ENCODE data around the gene HS1BP3.

Gene HS1BP3

GRCh38 chr2:20650877-20651730, at the start of gene HS1BP3:
Gene HS1BP3 (minus strand): TSS chr2:20651098. CDS start chr2:20651063, 35 bp downstream.
- DNase-seq = peak; percentile 48

GRCh38 chr2:20698916-20699613, 48.2 kb upstream of the HS1BP3 start:
- DNase-seq = no peak

GRCh38 chr2:20697322-20697934, 46.5 kb upstream of the HS1BP3 start:
- no peak for DNase-seq

GRCh38 chr2:20696366-20696765, 45.5 kb upstream of the HS1BP3 start:
- DNase-seq = no peak

- no peak for DNase-seq
Observed at GRCh38 chr2:20693317-20693716, 42.4 kb upstream of the HS1BP3 start.

GRCh38 chr2:20692081-20692480, 41.2 kb upstream of the HS1BP3 start:
- no peak for DNase-seq

GRCh38 chr2:20691076-20691734, 40.3 kb upstream of the HS1BP3 start:
- no peak for DNase-seq

- DNase-seq = no peak
Observed at GRCh38 chr2:20689428-20690264, 38.7 kb upstream of the HS1BP3 start.

GRCh38 chr2:20687260-20687832, 36.4 kb upstream of the HS1BP3 start:
- no peak for DNase-seq

GRCh38 chr2:20684581-20685063, 33.7 kb upstream of the HS1BP3 start:
- no peak for DNase-seq

GRCh38 chr2:20682167-20682920, 31.4 kb upstream of the HS1BP3 start:
- DNase-seq = no peak

- DNase-seq = no peak
Observed at GRCh38 chr2:20680744-20681375, 30.0 kb upstream of the HS1BP3 start.

- no peak for DNase-seq
Observed at GRCh38 chr2:20678780-20679179, 27.9 kb upstream of the HS1BP3 start.

GRCh38 chr2:20678086-20678395, 27.1 kb upstream of the HS1BP3 start:
- DNase-seq = no peak

- no peak for DNase-seq
Observed at GRCh38 chr2:20677301-20678085, 26.6 kb upstream of the HS1BP3 start.

GRCh38 chr2:20676353-20677215, 25.7 kb upstream of the HS1BP3 start:
- DNase-seq = no peak

GRCh38 chr2:20675701-20676352, 24.9 kb upstream of the HS1BP3 start:
- DNase-seq = no peak

- DNase-seq = no peak
Observed at GRCh38 chr2:20674974-20675679, 24.2 kb upstream of the HS1BP3 start.
